Naive thymus-derived CD4-positive, alpha-beta T cell (primary cell): ENCODE data around the gene JDP2. TPM values are rescaled to one million over a fixed set of nuclear protein-coding genes. Genes with fewer than 3 reads are reported as not detected.

Source experiments
- ATAC-seq: fragments of 150-1000 bp; cut with Tn5 transposase; 2 replicates; pipeline ENCODE4 v1.10.0; 2021; ENCODE audit warnings: mild to moderate bottlenecking, moderate library complexity
- CTCF ChIA-PET: fragments of 350-600 bp; sonication (Branson Sonifier 250); formaldehyde crosslinking; loops from one replicate; lab custom pipeline; 2021; ENCODE audit warnings: antibody characterized with exemption; lab: Charles Lee
- POLR2A ChIA-PET: fragments of 350-600 bp; sonication (Branson Sonifier 250); formaldehyde crosslinking; loops from one replicate; lab custom pipeline; 2021; ENCODE audit warnings: antibody characterized with exemption, inconsistent platforms; lab: Charles Lee
- DNase-seq, 9 donors: peaks; one replicate each; pipeline versions ENCODE4 v3.0.0 to v3.0.0-alpha.2; 2020 to 2022; ENCODE audit warnings: mixed read lengths in 1 of 9
- H3K27ac ChIP-seq: one replicate; pipeline ENCODE4 v1.7.0; 2013; ENCODE audit warnings: mild to moderate bottlenecking, low read depth, low read length, moderate library complexity
- H3K27me3 ChIP-seq, 2 donors: one replicate each; pipeline ENCODE4 v1.7.0; 2013; ENCODE audit warnings: low read length in 2 of 2, mild to moderate bottlenecking in 2 of 2, moderate library complexity in 2 of 2; ENCODE audit not compliant: control insufficient read depth in 2 of 2, insufficient read depth in 2 of 2
- H3K36me3 ChIP-seq, 3 experiments: 1 replicate in 2 of 3; 2 replicates in 1 of 3; pipeline ENCODE4 v1.7.0; 2013; ENCODE audit warnings: low read length in 3 of 3, mild to moderate bottlenecking in 3 of 3, moderate library complexity in 1 of 3; ENCODE audit not compliant: insufficient read depth in 3 of 3, control insufficient read depth in 2 of 3
- H3K4me1 ChIP-seq, 2 donors: one replicate each; pipeline ENCODE4 v1.7.0; 2013; ENCODE audit warnings: low read length in 2 of 2, mild to moderate bottlenecking in 2 of 2, moderate library complexity in 1 of 2; ENCODE audit not compliant: control insufficient read depth in 2 of 2, insufficient read depth in 2 of 2
- H3K4me3 ChIP-seq: 2 replicates; pipeline ENCODE4 v1.7.0; 2013; ENCODE audit warnings: mild to moderate bottlenecking, low read length
- H3K9me3 ChIP-seq, 3 experiments: 1 replicate in 2 of 3; 2 replicates in 1 of 3; pipeline ENCODE4 v1.7.0; 2013; ENCODE audit warnings: low read length in 3 of 3; ENCODE audit not compliant: control insufficient read depth in 2 of 3
- H3K27ac Mint-ChIP-seq, 9 donors: one replicate each; pipeline ENCODE4 v1.8.0; 2020 to 2022; ENCODE audit warnings: mixed read lengths in 9 of 9, mild to moderate bottlenecking in 8 of 9, moderate library complexity in 5 of 9, inconsistent platforms in 2 of 9
- H3K27me3 Mint-ChIP-seq, 5 donors: one replicate each; pipeline ENCODE4 v1.8.0; 2021 to 2022; ENCODE audit warnings: mixed read lengths in 5 of 5, mild to moderate bottlenecking in 1 of 5
- H3K36me3 Mint-ChIP-seq, 5 donors: one replicate each; pipeline ENCODE4 v1.8.0; 2020 to 2022; ENCODE audit warnings: mixed read lengths in 5 of 5, mild to moderate bottlenecking in 3 of 5, inconsistent platforms in 1 of 5
- H3K4me1 Mint-ChIP-seq, 7 donors: one replicate each; pipeline ENCODE4 v1.8.0; 2020 to 2022; ENCODE audit warnings: mixed read lengths in 7 of 7, mild to moderate bottlenecking in 3 of 7, inconsistent platforms in 1 of 7
- H3K4me3 Mint-ChIP-seq, 10 donors: one replicate each; pipeline ENCODE4 v1.8.0; 2020 to 2022; ENCODE audit warnings: mild to moderate bottlenecking in 10 of 10, mixed read lengths in 10 of 10, moderate library complexity in 6 of 10, inconsistent platforms in 2 of 10
- H3K9me3 Mint-ChIP-seq, 11 donors: one replicate each; pipeline ENCODE4 v1.8.0; 2020 to 2022; ENCODE audit warnings: mixed read lengths in 11 of 11, mild to moderate bottlenecking in 4 of 11, inconsistent platforms in 1 of 11, moderate library complexity in 1 of 11
- intact Hi-C, 2 donors: fragments of 100-400 bp; cut with micrococcal nuclease; formaldehyde crosslinking; loops; one replicate each; pipeline ENCODE4 v1.15.1; 2023
- polyA plus RNA-seq, 2 donors: library from polyadenylated mRNA; unstranded; fragments of 300-500 nt; fragmentation: Illumina TruSeq; gene quantifications; one replicate each; pipeline ENCODE4 v1.2.3, GENCODE V29; 2021
- total RNA-seq, 6 experiments: library from RNA in 5 of 6; stranded (reverse) in 5 of 6; gene quantifications; 1 replicate in 5 of 6; 2 replicates in 1 of 6; pipeline ENCODE4 v1.2.3 and lab custom pipeline; 2021 to 2026

The JDP2 gene
- total and polyA plus RNA-seq, 7 experiments from 2014 or later = 0.86 to 29.0 (median 1.5) TPM; not detected in 2

DNA sequence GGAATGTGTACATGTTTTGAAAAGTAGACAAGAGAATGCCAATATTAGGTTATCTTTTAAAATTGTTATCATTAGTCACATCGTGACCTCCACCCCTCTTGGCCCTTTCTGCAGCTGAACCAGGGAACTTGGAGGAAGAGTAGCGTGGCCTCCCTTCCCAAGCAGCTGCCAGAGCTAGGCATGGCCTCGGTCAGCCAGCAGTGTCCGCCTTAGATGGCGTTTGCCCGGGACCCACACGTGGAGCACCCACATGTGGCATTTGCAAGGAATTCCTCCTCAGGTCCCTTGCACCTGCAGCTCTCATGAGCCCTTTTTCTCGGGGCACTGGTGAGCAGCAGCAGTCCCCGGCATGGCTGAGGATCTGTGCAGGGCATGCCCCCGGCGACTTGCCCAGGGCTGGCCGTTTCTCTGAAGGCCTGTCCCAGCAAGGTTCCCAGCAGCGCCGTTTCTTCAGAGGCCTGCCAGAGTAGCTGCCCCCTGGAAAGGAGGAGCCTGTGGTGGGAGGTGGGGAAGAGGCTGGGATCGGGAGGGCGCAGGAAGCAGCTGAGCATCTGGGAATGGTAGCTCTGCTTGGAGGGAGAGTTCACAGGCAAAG lies 10.8 kb downstream of the JDP2 start:
- peaks cover 0 to 7% (median 0%) of the 10 kb centered on the region in 5 donors for H3K27me3 Mint-ChIP-seq
- CTCF ChIA-PET = interaction anchor here (0.6 kb wide), 1 partner anchor 89 kb away, joined by 3 read pairs; no protein-coding TSS in a partner anchor

DNA sequence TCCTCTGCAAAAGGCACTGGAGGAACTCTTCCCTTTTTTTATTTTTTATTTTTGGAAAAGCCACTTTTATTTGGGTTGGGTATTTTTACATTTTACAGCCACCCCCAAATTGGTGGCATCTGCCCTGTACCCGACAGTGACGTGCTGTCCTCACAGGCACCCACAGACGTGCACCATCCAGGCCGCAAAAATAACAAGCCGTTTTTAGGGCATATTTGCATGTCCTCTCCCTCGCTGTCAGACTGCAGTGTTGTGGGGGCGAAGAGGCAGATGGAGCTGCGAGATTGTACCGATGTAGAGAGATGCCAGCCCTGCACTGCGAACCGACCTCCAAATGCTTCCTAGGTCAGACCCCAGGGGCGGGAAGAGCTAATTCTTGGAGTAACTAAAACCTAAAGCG lies 12.2 kb downstream of the JDP2 start:
- POLR2A ChIA-PET = no interaction called here
- Mint-ChIP-seq H3K36me3 (peaks cover 0 to 3% (median 0%) of the 10 kb centered on the region in 5 donors), H3K27me3 (peaks cover 0 to 3% (median 0%) of the 10 kb centered on the region in 5 donors), H3K27ac (no peak overlapping the region), H3K9me3 (no peaks in the 10 kb centered on the region), H3K4me3 (no peak overlapping the region), H3K4me1 (peaks cover 0 to 16% (median 11%) of the 10 kb centered on the region in 7 donors)
- CTCF ChIA-PET = interaction anchor here (1.5 kb wide), 1 partner anchor 131 kb away, joined by 3 read pairs; no protein-coding TSS in a partner anchor
- no peak for DNase-seq
- H3K4me3 ChIP-seq = no peak overlapping the region
- no peaks in the 10 kb centered on the region for H3K9me3 ChIP-seq
- intact Hi-C loops = no loop called here
- no peaks in the 10 kb centered on the region for H3K36me3 ChIP-seq
- no peak for ATAC-seq
- H3K27me3 ChIP-seq = no peaks in the 10 kb centered on the region
- H3K27ac ChIP-seq = no peak overlapping the region
- peaks cover 0 to 5% of the 10 kb centered on the region in 2 donors for H3K4me1 ChIP-seq

More for the DNA sequence above, 10.8 kb downstream of the JDP2 start:
- no peaks in the 10 kb centered on the region for H3K9me3 Mint-ChIP-seq
- H3K4me3 Mint-ChIP-seq = no peak overlapping the region
- H3K27ac ChIP-seq = no peak overlapping the region
- H3K36me3 ChIP-seq = no peaks in the 10 kb centered on the region
- intact Hi-C loops = no loop called here
- no peaks in the 10 kb centered on the region for H3K27me3 ChIP-seq
- H3K36me3 Mint-ChIP-seq = peaks cover 0 to 3% (median 0%) of the 10 kb centered on the region in 5 donors
- no peak for ATAC-seq
- no peaks in the 10 kb centered on the region for H3K9me3 ChIP-seq
- H3K4me1 Mint-ChIP-seq = peaks cover 0 to 17% (median 11%) of the 10 kb centered on the region in 7 donors
- DNase-seq = no peak
- POLR2A ChIA-PET = interaction anchor here (0.7 kb wide), 1 partner anchor 12 kb away, joined by 3 read pairs; no protein-coding TSS in a partner anchor
- no peak overlapping the region for H3K4me3 ChIP-seq
- H3K4me1 ChIP-seq = peaks cover 0 to 5% of the 10 kb centered on the region in 2 donors
- no peak overlapping the region for H3K27ac Mint-ChIP-seq

GRCh38 chr14:75440733-75441477 lies 13.1 kb downstream of the JDP2 start:
- Mint-ChIP-seq H3K4me1 (peaks cover 0 to 7% (median 3%) of the 10 kb centered on the region in 7 donors), H3K27ac (no peak overlapping the region), H3K27me3 (peaks cover 0 to 3% (median 0%) of the 10 kb centered on the region in 5 donors), H3K36me3 (peaks cover 0 to 1% (median 0%) of the 10 kb centered on the region in 5 donors), H3K4me3 (no peak overlapping the region), H3K9me3 (no peaks in the 10 kb centered on the region)
- no peak for DNase-seq
- no peak overlapping the region for H3K27ac ChIP-seq
- CTCF ChIA-PET = interaction anchor here (1.5 kb wide), 1 partner anchor 132 kb away, joined by 3 read pairs; no protein-coding TSS in a partner anchor
- intact Hi-C loops = no loop called here
- no peaks in the 10 kb centered on the region for H3K36me3 ChIP-seq
- POLR2A ChIA-PET = no interaction called here
- no peaks in the 10 kb centered on the region for H3K4me1 ChIP-seq
- no peaks in the 10 kb centered on the region for H3K27me3 ChIP-seq
- H3K4me3 ChIP-seq = no peak overlapping the region
- no peak for ATAC-seq
- H3K9me3 ChIP-seq = no peaks in the 10 kb centered on the region

- no peaks in the 10 kb centered on the region for H3K27me3 ChIP-seq
- ATAC-seq = no peak
- H3K4me1 ChIP-seq = no peaks in the 10 kb centered on the region
- ChIA-PET POLR2A (no interaction called here), CTCF (no interaction called here)
- no peak overlapping the region for H3K4me3 Mint-ChIP-seq
- peaks cover 0 to 5% (median 0%) of the 10 kb centered on the region in 7 donors for H3K4me1 Mint-ChIP-seq
- H3K4me3 ChIP-seq = no peak overlapping the region
- H3K36me3 ChIP-seq = no peaks in the 10 kb centered on the region
- no peak overlapping the region for H3K27ac ChIP-seq
- H3K9me3 ChIP-seq = no peaks in the 10 kb centered on the region
- H3K9me3 Mint-ChIP-seq = no peaks in the 10 kb centered on the region
- DNase-seq = no peak
- peaks cover 0 to 1% (median 0%) of the 10 kb centered on the region in 5 donors for H3K36me3 Mint-ChIP-seq
- H3K27me3 Mint-ChIP-seq = peaks cover 0 to 3% (median 0%) of the 10 kb centered on the region in 5 donors
- intact Hi-C loops = no loop called here
- no peak overlapping the region for H3K27ac Mint-ChIP-seq
Observed at GRCh38 chr14:75441728-75442127, 13.9 kb downstream of the JDP2 start.

DNA sequence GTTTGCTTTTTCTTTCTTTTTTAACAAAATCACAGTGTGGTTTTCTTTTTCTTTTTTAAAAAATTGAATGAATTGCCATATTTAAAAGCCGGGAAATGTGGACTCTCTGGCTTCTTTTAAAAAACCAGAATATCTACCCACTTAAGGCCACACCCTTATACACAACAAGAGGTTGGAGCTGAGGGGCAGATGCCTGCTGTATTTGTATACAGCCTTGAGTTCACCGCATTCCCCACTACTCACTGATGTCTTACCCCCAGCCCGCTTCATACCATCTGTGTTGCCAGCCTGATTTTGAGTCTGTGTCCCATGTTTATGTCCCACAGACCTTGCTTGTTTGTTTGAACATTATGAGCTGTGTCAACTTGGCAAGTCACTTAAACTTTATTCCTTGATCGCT lies 14.3 kb downstream of the JDP2 start:
- Histone ChIP-seq H3K4me3 (no peak overlapping the region), H3K36me3 (no peaks in the 10 kb centered on the region), H3K9me3 (no peaks in the 10 kb centered on the region), H3K27ac (no peak overlapping the region), H3K27me3 (no peaks in the 10 kb centered on the region), H3K4me1 (no peaks in the 10 kb centered on the region)
- ChIA-PET POLR2A (interaction anchor here (0.5 kb wide), 1 partner anchor 1176 kb away, joined by 3 read pairs; no protein-coding TSS in a partner anchor), CTCF (no interaction called here)
- peaks cover 0 to 3% (median 0%) of the 10 kb centered on the region in 5 donors for H3K27me3 Mint-ChIP-seq
- ATAC-seq = no peak
- H3K4me3 Mint-ChIP-seq = no peak overlapping the region
- no peak for DNase-seq
- H3K36me3 Mint-ChIP-seq = peaks cover 0 to 1% (median 0%) of the 10 kb centered on the region in 5 donors
- H3K9me3 Mint-ChIP-seq = no peaks in the 10 kb centered on the region
- intact Hi-C loops = no loop called here
- H3K4me1 Mint-ChIP-seq = peaks cover 0 to 6% (median 0%) of the 10 kb centered on the region in 7 donors
- no peak overlapping the region for H3K27ac Mint-ChIP-seq

DNA sequence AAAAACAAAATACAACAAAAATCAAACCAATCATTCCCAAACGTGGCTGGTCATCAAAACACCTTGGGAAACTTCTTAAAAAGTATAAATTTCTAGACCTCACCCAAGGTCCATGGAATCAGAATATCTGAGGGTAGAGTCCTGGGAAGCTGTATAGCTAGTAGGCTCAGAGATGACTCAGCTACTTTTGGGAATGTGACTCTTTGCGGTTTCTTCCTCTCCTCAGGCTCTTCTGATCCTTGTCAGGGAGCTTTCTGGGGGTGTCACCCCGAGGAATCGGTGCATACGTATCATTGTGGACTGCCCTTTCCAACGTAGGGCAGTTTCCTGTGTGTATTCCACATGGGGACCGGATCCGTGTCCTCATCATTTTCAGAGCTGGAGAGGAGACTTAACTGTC lies 14.8 kb downstream of the JDP2 start:
- POLR2A ChIA-PET = interaction anchor here (0.5 kb wide), 1 partner anchor 1176 kb away, joined by 3 read pairs; no protein-coding TSS in a partner anchor
- Mint-ChIP-seq H3K4me3 (no peak overlapping the region), H3K27ac (no peak overlapping the region), H3K9me3 (no peaks in the 10 kb centered on the region), H3K27me3 (peaks cover 0 to 3% (median 0%) of the 10 kb centered on the region in 5 donors), H3K4me1 (peaks cover 0 to 6% (median 0%) of the 10 kb centered on the region in 7 donors), H3K36me3 (peaks cover 0 to 1% (median 0%) of the 10 kb centered on the region in 5 donors)
- H3K27me3 ChIP-seq = no peaks in the 10 kb centered on the region
- CTCF ChIA-PET = no interaction called here
- ATAC-seq (no peak), DNase-seq (no peak)
- no peak overlapping the region for H3K27ac ChIP-seq
- H3K36me3 ChIP-seq = no peaks in the 10 kb centered on the region
- intact Hi-C loops = no loop called here
- no peaks in the 10 kb centered on the region for H3K4me1 ChIP-seq
- no peaks in the 10 kb centered on the region for H3K9me3 ChIP-seq
- H3K4me3 ChIP-seq = no peak overlapping the region
